AG04449 (cell line): ENCODE measurements around the gene EPB41L3.

Experiments used
- CTCF ChIA-PET: fragments of 350-600 bp; formaldehyde crosslinking; extraction: SDS; loops from one replicate; lab custom pipeline; 2021; ENCODE audit warnings: antibody characterized with exemption; lab: Yijun Ruan, JAX
- POLR2A ChIA-PET: fragments of 400-600, 350-600 bp; formaldehyde crosslinking; extraction: SDS; loops from one replicate; lab custom pipeline; 2020; ENCODE audit warnings: antibody characterized with exemption, inconsistent platforms; lab: Yijun Ruan, JAX
- DNase-seq: peaks from one replicate; pipeline ENCODE4 v3.0.0-alpha.2; 2010; ENCODE audit warnings: low read depth, low spot score
- H3K4me3 ChIP-seq: 2 replicates; pipeline ENCODE4 v1.5.1; 2011; ENCODE audit warnings: low read depth, mild to moderate bottlenecking, control low read depth, low read length
- CTCF ChIP-seq: IDR thresholded peaks from one replicate; pipeline ENCODE4 v1.5.1; 2011; ENCODE audit warnings: mild to moderate bottlenecking, moderate library complexity, low read length, control low read depth, inconsistent platforms; ENCODE audit not compliant: insufficient read depth; ENCODE audit errors: missing control alignments

Gene EPB41L3

DNA sequence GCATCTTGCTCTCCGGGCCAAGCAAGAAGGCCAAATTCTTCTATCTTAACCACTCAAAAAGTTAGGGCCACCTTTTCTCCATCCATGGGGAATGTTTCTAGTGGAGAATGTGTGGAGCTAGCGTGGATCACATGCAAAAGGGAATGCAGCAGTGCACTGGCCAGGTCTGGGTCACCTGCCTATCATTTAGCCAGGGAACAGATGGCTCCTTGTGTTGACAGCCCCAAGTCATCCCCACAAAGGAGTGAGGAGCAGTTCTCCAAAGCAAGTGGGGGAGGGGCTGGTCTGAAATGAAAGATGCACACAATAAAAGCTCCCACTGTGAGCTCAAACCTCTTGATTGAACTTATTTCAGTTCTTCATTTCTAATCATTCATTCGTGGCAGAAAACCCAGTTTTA is 19.1 kb downstream of the EPB41L3 start:
- ChIA-PET CTCF (no interaction called here), POLR2A (no interaction called here)
- no peak for DNase-seq
- no peak for TF ChIP-seq CTCF
- H3K4me3 ChIP-seq, result no peak overlapping the region

GRCh38 chr18:5521000-5521399 is 22.8 kb downstream of the EPB41L3 start:
- no peak for DNase-seq
- CTCF ChIA-PET, result no interaction called here
- POLR2A ChIA-PET, result no interaction called here
- TF ChIP-seq CTCF, result no peak
- no peak overlapping the region for H3K4me3 ChIP-seq

GRCh38 chr18:5520464-5520863 is 23.3 kb downstream of the EPB41L3 start:
- no peak for DNase-seq
- no peak overlapping the region for H3K4me3 ChIP-seq
- no peak for TF ChIP-seq CTCF
- ChIA-PET POLR2A (no interaction called here), CTCF (no interaction called here)

DNA sequence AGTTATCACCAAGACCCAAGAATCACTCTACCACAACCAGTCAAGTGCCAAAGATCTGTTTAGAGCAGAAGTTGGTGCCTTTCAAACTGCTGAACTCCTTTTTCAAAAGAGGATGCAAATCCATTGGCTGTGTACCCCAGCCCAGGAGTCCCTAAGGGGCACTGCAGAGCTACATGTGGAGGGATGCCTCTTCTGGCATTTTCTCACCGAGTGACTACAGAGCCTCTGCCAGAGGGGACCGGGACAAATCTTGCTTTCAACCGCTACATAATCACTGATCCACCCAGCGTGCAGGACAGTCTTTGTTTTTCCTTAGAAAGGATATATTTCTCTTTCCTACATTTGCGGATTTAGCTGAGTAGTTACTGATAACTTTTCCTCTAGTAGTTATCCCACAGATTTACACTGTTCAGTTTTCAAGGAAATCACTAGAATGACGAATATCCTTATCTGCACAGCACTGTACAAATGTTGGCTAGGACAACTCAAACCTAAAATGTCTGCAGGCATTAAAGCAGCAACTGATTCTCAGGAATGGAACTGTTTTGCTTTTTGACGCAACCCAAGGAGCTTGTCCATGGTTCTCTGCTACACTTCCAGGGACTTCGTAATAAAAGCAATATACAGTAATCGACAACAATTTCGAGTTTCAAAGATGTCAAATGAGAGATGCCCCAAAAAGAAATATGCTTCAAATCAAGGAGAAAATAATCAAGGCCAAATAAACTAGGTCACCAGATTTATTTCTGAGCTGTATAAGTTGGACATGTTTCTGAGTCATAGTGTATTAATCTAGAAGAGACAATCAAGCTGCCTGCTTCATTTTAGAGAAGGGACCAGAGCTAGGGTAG is 24.1 kb downstream of the EPB41L3 start:
- ChIA-PET POLR2A (no interaction called here), CTCF (no interaction called here)
- no peak for DNase-seq
- TF ChIP-seq CTCF, result no peak
- no peak overlapping the region for H3K4me3 ChIP-seq

GRCh38 chr18:5518899-5519371 is 24.9 kb downstream of the EPB41L3 start:
- DNase-seq, result no peak
- ChIA-PET CTCF (no interaction called here), POLR2A (no interaction called here)
- no peak overlapping the region for H3K4me3 ChIP-seq
- TF ChIP-seq CTCF, result no peak

DNA sequence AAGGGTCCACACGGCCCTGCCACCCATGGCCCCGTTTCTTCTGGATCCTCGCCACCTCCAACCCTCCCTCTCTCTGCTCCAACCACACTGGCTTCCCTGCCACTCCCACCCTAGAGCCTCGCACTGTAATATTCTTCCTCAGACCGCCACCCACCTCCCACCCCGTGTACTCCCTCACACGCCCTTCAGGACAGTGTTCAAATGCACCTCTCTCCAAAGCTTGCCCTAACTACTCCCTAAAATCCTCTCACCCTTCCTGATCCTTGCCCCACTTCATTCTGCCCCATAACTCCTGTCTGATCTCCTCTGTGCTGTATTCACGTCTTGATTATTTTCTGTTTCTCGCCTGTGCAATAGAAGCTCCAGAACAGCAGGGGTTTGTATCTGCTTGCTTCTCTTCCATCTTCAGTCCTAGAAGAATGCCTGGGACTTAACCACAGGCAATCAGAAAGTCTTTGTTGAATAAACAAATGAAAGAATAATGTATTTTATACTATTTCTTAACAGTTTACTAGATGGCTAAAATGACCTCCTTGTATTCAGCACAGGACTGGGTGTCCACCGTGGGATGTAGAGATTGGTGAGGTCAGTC is 25.5 kb downstream of the EPB41L3 start:
- no peak for TF ChIP-seq CTCF
- POLR2A ChIA-PET, result no interaction called here
- DNase-seq, result no peak
- H3K4me3 ChIP-seq, result no peak overlapping the region
- CTCF ChIA-PET, result no interaction called here
